HG03097 (cell line): ENCODE measurements around the gene DLGAP4.

Experiments
- ATAC-seq: cut with Tn5 transposase; IDR thresholded peaks from one replicate; pipeline ENCODE4 v1.9.1; 2021; ENCODE audit not compliant: unreplicated experiment, low FRiP score

Gene DLGAP4, protein sequence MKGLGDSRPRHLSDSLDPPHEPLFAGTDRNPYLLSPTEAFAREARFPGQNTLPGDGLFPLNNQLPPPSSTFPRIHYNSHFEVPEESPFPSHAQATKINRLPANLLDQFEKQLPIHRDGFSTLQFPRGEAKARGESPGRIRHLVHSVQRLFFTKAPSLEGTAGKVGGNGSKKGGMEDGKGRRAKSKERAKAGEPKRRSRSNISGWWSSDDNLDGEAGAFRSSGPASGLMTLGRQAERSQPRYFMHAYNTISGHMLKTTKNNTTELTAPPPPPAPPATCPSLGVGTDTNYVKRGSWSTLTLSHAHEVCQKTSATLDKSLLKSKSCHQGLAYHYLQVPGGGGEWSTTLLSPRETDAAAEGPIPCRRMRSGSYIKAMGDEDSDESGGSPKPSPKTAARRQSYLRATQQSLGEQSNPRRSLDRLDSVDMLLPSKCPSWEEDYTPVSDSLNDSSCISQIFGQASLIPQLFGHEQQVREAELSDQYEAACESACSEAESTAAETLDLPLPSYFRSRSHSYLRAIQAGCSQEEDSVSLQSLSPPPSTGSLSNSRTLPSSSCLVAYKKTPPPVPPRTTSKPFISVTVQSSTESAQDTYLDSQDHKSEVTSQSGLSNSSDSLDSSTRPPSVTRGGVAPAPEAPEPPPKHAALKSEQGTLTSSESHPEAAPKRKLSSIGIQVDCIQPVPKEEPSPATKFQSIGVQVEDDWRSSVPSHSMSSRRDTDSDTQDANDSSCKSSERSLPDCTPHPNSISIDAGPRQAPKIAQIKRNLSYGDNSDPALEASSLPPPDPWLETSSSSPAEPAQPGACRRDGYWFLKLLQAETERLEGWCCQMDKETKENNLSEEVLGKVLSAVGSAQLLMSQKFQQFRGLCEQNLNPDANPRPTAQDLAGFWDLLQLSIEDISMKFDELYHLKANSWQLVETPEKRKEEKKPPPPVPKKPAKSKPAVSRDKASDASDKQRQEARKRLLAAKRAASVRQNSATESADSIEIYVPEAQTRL

DNA sequence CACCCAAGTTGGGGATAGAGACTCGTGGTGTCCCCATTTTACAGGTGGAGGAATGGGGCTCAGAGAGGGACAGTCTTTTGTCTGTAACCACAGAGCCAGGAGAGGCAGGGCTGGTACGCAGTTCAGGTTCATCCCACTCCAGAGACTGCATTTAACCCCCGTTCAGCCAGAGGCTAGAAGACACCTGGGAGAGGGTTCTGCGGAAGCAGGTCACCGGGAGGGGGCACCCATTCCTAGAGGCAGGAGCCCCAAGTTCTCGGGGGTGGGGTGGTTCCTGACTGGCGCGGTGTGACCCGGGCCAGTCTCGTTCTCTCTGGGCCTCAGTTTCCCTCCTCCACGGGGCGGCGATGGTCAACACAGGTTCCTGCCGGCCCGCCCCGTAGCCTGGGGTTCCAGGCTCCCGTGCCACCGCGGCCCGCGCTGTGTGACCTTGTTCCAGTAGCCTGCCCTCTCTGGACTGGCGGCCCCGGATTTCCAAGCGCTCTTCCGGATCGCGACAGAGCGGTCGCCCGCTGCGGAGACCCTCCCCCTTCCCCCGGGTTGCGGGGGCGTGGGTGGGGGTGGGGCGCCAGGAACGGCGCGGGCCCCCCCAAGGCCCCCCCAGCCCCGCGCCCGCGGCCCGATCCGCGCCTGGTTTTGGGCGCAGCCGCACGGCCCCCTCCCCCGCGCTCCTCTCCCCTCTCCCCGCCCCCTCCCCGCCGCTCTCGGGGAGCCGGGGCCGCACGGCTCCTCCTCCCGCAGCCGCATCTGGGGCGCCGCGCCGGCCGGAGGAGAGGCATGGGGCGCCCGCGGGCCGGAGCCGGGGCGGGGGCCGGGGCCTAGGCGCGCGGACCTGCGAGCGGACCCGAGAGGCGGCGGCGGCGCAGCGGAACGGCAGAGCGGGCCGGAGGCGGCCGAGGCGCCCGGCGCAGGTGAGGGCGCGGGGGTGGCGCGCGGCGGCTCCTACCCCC, at the start of gene DLGAP4:
TSS of gene DLGAP4 (plus strand) at position 738 of the 950 bp plus-strand sequence. CDS start 125,379 bp downstream, outside the sequence.
- no peak for ATAC-seq

- ATAC-seq, result no peak
Measured at GRCh38 chr20:36259177-36260061, 46.7 kb upstream of the DLGAP4 start.

- ATAC-seq, result no peak
Measured at GRCh38 chr20:36260316-36260715, 45.8 kb upstream of the DLGAP4 start.

DNA sequence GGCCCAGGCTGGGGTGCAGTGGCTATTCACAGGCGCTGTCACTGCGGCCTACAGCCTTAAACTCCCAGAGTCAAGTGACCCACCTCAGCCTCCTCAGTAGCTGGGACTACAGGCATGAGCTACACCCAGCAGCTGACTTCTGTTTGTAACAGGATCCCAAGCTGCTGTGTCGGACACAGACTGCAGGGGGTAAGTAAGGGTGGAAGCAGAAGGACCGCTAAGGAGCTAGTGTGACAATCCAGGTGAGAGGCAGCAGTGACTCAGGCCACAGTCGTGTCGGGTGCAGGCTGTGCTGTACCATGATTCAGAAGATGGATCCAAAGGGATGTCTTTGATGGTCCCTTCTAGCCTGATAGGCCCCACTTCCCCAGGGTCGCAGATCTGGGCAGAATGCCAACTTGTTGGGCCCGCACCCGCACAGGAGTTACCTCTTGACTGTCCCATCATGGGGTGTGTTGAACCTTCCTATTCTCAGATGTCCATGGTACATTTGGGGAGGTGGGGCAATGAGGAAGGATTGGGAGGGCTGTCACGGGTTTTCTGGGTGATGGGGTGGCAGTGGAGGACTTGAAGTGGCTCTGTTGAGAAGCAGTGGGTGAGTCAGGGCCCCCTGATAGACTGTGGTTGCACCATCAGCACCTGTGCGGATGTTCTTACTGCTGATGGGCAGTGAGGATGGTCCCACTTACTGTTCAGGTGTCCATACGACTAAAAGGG, 44.6 kb upstream of the DLGAP4 start:
- ATAC-seq, result no peak

DNA sequence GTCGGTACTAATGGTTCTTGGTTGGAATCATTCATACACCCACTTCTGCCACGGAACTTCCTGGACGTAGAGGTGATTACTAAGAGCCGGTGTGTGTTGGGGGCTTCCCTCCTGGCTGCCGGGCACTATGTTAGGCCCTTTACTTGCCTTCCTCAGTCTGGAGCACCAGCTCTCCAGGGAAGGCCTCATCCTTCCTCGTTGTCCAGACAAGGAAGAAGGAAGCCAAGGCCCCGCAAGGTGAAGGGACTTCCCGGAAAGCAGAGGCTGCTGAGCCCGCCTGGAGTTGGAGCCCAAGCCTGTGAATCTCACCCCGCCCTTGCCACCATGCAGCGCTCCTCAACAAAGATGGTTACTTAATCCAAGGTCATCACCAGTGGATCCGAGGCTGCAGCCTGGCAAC, 43.7 kb upstream of the DLGAP4 start:
- no peak for ATAC-seq

DNA sequence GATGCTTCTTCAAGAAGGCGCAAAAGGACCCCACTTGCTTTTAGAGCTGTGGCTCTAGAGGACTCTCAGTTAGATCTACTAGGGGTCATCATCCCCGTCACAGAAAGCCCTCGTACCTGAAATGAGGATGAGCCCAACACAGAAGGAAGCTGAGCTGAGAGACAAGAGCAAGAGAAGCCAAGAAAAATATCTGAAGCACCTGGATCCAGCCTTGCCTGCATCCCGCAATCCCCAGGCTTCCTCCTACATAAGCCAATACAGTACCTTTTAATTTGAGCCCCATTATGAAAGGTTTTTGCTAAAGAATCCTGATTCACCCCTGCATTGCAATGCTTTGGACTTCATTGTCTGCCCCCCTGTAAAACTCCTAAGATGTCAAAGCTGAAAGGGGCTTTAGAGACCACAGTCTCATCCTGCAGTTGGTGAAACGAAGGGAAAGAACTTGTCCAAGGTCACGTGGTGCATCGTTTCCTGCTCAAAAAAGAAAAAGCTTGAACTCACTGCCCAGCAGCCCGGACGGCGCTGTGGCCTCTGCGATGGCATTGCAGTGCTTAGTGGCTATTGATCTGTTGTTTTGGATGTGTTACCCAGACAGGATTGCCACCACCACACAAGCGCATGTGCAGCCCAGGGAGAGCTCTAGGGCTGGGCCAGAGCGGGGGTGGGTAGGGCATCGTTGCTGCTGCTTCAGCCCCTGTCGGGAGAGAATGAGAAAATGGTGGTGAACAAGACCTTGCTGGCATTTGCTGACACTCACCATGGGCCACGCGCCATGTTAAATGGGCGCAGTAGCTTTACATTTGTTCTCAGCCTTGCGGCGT, 41.5 kb upstream of the DLGAP4 start:
- ATAC-seq, result no peak

- ATAC-seq, result no peak
Measured at GRCh38 chr20:36266189-36266588, 40.0 kb upstream of the DLGAP4 start.

DNA sequence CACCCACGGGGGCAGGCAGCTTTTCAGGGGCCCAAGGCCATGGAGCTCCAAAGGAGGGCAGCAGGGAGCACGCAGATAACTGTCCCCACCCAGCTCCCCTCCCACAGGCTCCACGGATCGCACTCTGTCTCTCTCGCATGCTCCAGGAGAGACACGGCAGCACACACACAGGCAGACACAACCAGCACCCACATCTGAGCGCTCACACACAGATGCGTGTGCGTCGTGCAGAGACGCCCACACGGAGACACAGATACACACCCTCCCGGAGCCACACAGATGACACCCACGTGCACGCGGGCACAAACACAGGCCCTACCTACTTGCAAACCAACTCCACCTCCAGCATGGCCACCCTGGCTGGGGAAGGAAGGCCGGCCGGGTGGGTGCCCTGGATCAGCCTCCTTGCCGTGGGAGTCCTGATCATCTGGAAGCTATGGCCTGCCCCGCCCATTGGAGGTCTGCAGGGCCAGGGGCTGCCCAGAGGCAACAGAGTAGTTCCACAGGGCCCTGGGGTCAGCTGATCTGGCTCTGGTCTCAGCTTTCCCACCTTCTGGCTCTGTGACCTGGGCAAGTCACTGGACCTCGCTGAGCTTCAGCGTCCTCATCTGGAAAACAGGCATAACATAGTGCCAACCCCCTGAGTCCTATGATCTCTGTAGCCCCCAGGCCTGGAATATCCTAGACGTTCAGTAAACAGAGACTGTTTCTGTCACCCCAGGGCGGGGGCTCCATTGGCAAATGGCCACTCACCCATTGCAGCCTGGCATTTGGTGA, 38.3 kb upstream of the DLGAP4 start:
- ATAC-seq, result no peak

DNA sequence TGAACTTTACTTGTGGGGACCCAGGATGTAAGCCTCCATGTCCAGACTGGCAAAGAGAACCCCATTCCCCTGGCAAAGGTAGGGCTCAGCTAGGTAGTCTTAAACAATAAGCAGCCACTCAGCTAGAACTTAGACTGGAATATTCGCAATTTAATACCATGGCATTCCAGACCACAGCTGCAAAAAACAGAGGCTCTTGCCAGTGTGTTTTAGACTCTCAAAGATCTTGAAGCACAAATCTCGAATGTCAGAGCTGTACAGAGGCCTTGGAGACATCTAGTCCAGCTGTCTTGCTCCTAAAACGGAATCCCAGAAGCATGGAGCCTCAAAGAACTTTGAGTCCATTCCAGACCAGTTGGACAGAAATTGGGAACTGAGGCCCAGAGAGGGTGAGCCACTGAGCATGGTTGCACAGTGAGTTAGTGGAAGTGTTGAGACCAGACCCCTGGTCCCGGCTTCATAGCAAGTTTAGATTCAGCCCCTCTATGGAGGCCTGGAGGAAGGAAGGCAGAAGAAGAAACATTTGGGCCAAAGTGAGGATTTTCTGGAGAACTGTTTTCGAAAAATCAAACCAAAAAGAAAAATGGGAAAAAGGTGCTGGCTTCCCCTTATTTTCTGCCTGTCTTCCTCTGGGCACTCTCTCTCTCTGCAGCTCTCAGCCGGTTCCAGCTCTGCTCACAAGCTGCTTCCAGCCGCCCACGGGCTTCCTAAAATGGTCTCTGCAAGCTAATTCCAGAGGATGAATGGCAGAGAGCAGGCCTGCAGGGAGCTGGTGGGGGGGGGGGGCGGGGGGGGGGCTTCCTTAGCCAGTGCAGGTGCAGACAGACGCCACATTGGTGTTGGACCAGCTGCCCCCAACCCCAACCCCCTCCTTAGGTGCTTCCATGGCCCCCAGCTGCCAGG, 37.4 kb upstream of the DLGAP4 start:
- no peak for ATAC-seq

DNA sequence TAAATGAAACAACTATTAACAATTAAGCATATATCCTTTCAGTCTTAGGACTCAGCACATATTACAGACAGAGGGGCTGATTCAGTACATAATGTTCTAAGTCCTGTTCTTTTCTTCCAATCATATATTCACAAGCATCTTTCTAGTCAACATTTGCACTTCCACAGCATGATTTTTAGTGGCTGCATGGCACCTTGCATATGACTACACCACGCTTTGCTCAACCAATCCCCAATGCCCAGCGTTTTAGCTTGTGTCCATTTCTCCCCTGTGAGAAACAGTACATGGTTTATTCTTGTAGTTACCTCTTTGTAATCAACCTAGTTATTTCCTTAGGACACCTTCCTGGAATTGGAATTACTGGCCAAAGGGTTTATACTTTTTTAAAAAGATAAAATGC, 36.6 kb upstream of the DLGAP4 start:
- ATAC-seq, result no peak

- ATAC-seq, result no peak
Measured at GRCh38 chr20:36270744-36271638, 35.1 kb upstream of the DLGAP4 start.

DNA sequence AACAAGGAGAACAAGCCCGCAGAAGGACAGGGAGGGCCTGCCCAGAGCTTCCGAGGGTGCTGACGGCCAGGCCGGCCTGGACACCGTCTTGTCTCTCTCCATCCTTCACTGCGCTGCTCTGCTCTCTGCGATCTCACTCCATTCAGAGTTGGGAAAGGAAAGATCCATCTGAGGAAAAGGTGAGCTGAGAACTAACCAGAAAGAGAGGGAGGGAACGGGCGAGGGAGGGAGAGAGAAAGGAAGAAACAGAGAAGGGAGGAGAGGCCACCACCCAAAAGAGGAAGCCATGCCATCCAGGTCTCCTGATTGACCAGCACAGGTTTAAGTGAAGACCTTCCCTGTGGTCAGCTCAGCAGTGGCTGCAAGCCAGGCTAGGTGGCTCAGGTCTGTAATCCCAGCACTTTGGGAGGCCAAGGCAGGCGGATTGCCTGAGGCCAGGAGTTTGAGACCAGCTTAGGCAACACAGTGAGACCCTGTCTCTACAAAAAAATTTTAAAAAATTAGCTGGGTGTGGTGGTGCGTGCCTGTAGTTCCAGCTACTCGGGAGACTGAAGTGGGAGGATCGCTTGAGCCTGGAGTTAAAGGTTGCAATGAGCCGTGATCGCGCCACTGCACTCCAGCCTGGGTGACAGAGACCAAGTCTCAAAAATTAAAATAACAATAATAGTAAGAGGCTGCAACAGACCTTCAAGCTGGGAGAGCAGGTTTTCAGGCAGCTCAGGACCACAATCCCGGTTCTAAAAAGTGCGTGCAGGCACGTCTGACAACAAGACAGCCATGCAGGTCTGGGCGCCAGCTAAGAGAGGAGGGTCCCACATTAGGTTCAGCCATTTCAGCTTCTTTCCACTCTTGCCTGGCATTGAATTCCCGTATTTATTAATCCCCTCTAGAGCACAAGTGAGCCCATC, 34.2 kb upstream of the DLGAP4 start:
- ATAC-seq, result no peak

DNA sequence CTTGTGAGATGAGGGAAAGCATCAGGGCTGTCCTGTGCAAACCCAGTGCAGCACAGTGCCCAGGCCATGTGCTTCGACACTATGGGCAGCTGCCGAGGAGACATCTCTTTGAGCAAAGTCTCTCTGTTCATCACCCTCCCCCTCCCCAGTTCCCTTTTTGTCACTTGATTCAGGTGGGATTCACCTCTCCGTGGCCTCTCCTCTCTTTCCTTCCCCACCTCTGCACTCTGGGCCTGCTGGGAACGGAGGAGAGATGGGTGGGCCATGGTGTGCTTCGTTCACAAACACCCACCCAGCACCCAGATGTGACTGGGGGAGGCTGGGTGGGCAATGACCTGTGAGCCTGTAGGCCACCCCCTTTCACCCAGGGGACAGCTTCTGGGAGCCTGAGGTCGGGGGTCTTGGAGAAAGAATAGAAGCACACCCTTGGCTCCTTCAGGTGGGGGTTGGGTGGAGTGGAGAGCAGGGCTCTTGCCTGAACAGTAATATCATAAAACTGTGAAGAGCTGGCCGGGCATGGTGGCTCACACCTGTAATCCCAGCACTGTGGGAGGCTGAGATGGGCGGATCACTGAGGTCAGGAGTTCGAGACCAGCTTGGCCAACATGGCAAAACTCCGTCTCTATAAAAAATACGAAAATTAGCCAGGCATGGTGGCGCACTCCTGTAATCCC, 33.5 kb upstream of the DLGAP4 start:
- ATAC-seq, result no peak
